Nephron progenitor cell (in vitro differentiated cells): Measurements from ENCODE around the gene OMP.

Experiments
- DNase-seq: peaks from one replicate; pipeline ENCODE4 v3.0.0; 2021
- H3K27ac Mint-ChIP-seq: 2 replicates; pipeline ENCODE4 v1.8.0; 2021; ENCODE audit warnings: mild to moderate bottlenecking, moderate library complexity, mixed read lengths
- H3K27me3 Mint-ChIP-seq: 2 replicates; pipeline ENCODE4 v1.8.0; 2021; ENCODE audit warnings: mild to moderate bottlenecking, low read depth, mixed read lengths; ENCODE audit not compliant: poor library complexity
- H3K36me3 Mint-ChIP-seq: 2 replicates; pipeline ENCODE4 v1.8.0; 2021; ENCODE audit warnings: low read depth, mixed read lengths
- H3K4me1 Mint-ChIP-seq: 2 replicates; pipeline ENCODE4 v1.8.0; 2021; ENCODE audit warnings: mixed read lengths
- H3K4me3 Mint-ChIP-seq: 2 replicates; pipeline ENCODE4 v1.8.0; 2021; ENCODE audit warnings: mild to moderate bottlenecking, moderate library complexity, mixed read lengths
- H3K9me3 Mint-ChIP-seq: 2 replicates; pipeline ENCODE4 v1.8.0; 2021; ENCODE audit warnings: mild to moderate bottlenecking, moderate library complexity, mixed read lengths
- TF ChIP-seq, protein P1 (sequence below): fragments of 200-600 bp; sonication (generic); IDR thresholded peaks from 2 replicates; pipeline ENCODE4 v1.5.0; 2021; ENCODE audit warnings: antibody characterized with exemption

Gene OMP

DNA sequence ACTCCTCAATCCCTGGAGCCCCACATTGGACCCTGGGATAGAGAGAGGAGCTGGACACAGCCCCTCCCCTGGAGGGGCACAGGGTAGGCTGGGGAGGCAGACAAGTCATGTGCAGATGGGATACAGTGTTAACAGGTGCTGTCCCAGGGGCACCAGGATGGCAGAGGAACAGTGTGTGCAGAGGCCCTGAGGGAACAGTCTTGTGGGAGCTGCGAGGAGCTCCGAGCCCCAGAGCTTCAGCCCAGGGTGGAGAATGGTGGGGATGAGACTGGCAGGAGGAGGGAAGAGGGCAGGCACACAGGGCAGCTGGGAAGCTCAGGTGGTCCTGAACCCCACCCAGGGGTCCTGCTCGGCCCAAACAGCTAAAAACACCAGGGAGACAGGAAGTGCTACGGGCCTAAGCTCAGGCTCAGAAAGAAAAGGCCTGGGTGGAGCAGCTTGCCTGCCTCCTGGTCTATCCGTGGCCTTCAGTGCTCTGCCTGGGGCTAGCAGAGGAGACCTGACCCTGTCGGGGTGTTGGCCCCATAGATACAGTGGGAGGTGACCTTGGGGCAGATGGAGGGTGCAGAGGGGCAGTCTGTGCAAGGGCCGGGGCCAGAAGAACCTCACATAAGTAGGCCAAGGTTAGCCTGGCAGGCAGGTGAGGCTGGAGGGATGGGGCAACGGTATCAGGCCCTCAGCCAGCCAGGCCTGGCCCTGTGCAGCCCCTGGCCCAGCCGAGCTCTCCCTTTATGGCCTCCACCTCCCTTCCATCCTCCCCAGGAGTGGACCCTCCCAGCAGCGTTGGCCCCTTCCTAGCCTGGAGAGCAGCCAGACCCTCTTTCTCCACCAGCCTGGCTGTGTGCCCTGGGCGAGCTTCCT is 20.4 kb upstream of the OMP start:
- Mint-ChIP-seq H3K4me1 (peaks cover 37% of the 10 kb centered on the region), H3K4me3 (no peak overlapping the region), H3K9me3 (peaks cover 27% of the 10 kb centered on the region), H3K27ac (peak overlapping the region; percentile 88), H3K36me3 (peaks cover 21% of the 10 kb centered on the region), H3K27me3 (peaks cover 5% of the 10 kb centered on the region)
- no peak for DNase-seq
- TF ChIP-seq, protein P1, sequence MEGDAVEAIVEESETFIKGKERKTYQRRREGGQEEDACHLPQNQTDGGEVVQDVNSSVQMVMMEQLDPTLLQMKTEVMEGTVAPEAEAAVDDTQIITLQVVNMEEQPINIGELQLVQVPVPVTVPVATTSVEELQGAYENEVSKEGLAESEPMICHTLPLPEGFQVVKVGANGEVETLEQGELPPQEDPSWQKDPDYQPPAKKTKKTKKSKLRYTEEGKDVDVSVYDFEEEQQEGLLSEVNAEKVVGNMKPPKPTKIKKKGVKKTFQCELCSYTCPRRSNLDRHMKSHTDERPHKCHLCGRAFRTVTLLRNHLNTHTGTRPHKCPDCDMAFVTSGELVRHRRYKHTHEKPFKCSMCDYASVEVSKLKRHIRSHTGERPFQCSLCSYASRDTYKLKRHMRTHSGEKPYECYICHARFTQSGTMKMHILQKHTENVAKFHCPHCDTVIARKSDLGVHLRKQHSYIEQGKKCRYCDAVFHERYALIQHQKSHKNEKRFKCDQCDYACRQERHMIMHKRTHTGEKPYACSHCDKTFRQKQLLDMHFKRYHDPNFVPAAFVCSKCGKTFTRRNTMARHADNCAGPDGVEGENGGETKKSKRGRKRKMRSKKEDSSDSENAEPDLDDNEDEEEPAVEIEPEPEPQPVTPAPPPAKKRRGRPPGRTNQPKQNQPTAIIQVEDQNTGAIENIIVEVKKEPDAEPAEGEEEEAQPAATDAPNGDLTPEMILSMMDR = no peak

DNA sequence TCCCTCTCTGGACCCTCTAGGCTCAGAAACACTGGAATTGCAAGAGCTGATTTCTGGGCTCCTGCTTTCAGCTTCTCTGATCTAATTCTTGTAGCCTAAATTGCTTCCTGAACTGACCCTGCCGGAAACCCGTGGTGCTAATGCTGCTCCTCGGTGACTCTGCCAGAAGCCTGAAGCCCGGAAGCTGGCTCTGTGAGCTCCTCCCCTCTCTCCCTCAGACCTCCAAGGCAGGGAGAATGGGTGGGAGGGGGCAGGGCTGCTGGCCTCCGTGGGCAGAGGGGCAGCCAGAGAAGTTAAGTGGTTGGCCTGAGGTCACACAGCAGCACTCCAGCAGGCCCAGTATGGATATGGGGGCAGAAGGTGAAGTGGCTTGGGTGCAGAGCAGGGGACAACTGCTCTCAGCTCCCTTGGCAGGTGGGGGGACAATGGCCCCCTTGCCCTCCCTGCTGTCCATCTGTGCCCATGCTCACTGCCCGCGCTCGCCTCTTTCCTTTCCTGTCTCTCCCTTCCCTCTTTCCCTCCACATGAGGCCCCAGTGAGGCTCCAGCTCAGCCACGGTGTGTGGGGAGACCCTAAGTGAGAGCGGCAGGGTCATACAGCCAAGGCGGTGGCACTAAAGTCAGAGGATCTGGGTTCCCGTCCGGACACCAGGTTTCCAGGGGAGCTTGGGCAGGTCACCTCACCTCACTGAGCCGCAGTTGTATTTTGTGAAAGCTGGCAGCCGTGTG is 19.6 kb upstream of the OMP start:
- Mint-ChIP-seq H3K27ac (peak overlapping the region; percentile 88), H3K9me3 (peaks cover 24% of the 10 kb centered on the region), H3K36me3 (peaks cover 18% of the 10 kb centered on the region), H3K4me3 (no peak overlapping the region), H3K27me3 (peaks cover 5% of the 10 kb centered on the region), H3K4me1 (peaks cover 37% of the 10 kb centered on the region)
- DNase-seq = no peak
- TF ChIP-seq, protein P1 = no peak

DNA sequence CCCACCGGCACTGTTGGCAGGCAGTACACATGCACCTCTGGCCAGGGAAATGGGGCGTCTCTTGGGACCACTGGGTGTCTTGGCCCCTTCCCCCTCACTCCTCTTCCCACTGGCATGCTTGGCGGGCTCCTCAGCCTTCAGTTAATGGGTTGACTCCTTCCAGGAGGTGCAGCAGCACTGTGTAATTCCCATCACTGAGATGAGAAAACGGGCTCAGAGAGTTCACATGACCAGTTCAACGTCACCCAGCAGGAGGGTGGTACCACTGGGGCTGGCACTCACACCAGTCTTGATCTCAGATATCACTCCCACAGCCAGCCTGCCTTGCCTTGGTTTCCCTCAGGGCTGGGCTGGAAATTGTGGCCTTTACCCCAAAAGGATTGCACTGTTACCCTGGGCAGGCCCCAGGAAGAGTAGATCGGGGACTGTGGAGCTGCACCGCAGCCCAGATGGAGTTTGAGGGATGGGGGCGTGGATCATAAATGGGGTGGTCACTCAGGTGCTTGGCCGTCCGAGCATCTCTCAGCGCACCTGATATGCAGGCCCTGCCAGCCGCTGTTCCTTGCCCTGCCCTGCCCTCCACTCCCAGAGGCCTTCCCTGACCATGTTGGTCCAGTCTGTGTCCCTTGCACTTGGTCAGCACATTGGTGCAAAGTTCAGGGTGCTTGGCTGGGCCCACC is 18.9 kb upstream of the OMP start:
- Mint-ChIP-seq H3K27ac (no peak overlapping the region), H3K4me1 (peaks cover 37% of the 10 kb centered on the region)

DNA sequence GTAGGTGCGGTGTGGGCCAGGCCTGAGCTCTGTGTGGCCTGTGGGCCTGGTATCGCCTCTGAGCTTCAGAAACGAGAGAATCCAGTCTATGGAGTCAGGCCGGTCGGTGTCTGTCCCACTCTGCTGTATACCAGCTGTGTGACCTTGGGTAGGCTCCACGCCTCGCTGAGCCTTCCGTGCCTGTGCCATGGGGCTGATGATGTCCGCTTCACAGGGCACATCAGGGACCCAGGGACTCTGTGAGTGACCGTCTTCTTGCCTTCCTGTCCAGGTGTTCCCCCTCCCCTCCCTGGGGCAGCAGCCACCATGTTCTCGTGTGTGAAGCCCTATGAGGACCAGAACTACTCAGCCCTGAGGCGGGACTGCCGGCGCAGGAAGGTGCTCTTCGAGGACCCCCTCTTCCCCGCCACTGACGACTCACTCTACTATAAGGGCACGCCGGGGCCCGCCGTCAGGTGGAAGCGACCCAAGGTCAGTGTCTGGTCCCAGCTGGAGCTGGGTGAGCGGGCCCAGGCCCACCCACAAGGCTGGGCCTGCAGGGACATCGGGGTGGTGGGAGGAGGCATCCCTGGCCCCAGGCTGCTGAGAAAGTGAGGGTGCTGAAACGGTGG is 18.0 kb upstream of the OMP start:
- Mint-ChIP-seq H3K27me3 (peaks cover 5% of the 10 kb centered on the region), H3K4me3 (no peak overlapping the region), H3K4me1 (peaks cover 37% of the 10 kb centered on the region), H3K27ac (no peak overlapping the region), H3K9me3 (peaks cover 7% of the 10 kb centered on the region), H3K36me3 (peaks cover 2% of the 10 kb centered on the region)
- no peak for DNase-seq
- TF ChIP-seq, protein P1 = no peak

More for the DNA sequence above, 18.9 kb upstream of the OMP start:
- Mint-ChIP-seq H3K9me3 (peaks cover 17% of the 10 kb centered on the region), H3K36me3 (peaks cover 11% of the 10 kb centered on the region), H3K4me3 (no peak overlapping the region), H3K27me3 (peaks cover 5% of the 10 kb centered on the region)
- TF ChIP-seq, protein P1 = no peak
- no peak for DNase-seq

DNA sequence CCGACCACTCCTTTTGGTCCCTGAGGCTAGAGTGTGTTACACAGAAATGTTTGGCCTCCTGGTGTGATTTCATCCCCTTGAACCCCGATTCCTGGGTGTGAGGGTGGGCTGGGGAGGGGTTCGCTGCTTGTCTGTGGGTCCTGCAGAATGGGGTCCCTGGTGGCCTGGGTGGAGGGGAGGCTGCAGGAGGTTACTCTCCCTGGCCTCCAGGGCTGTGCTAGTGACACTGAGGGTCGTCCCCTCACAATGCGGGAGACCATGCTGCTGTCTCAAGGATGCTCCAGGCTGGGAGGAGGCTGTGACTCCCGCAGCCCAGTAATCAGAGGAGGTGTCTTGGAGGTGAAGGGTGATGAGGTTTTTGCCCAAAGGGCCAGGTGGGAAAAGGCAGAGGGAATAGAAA is 17.0 kb upstream of the OMP start:
- TF ChIP-seq, protein P1 = no peak
- H3K36me3 Mint-ChIP-seq = no peaks in the 10 kb centered on the region
- H3K9me3 Mint-ChIP-seq = no peaks in the 10 kb centered on the region
- no peak for DNase-seq
- peaks cover 37% of the 10 kb centered on the region for H3K4me1 Mint-ChIP-seq
- peaks cover 5% of the 10 kb centered on the region for H3K27me3 Mint-ChIP-seq
- no peak overlapping the region for H3K4me3 Mint-ChIP-seq
- peak overlapping the region; percentile 91 for H3K27ac Mint-ChIP-seq
